NCI-H446 (cell line): ENCODE results near the gene AP2B1.
A peak's percentile ranks its signal among the peaks of the same experiment; 100 is the strongest.
"Not testable (repeated sequence)": the region's sequence is repeated elsewhere in the genome, so short reads cannot be mapped to it uniquely, and the experiment has no call there.

ENCODE experiments used
- DNase-seq, 2 experiments: peaks; one replicate each; lab custom pipeline; 2025; lab: John Stamatoyannopoulos, UW

AP2B1 gene

GRCh38 chr17:35748341-35748841, 161.3 kb downstream of the AP2B1 start:
- DNase-seq: peak in 1 of 2 experiments; percentile 26

- no peak for DNase-seq
These were observed 161.9 kb downstream of the AP2B1 start for GRCh38 chr17:35748979-35749378.

- DNase-seq: no peak
These were observed 162.7 kb downstream of the AP2B1 start for GRCh38 chr17:35749560-35750412.

GRCh38 chr17:35750526-35751395, 163.6 kb downstream of the AP2B1 start:
- no peak for DNase-seq

GRCh38 chr17:35751541-35751940, 164.4 kb downstream of the AP2B1 start:
- not testable (repeated sequence) for DNase-seq

- DNase-seq: no peak
These were observed 165.3 kb downstream of the AP2B1 start for GRCh38 chr17:35752471-35752870.

GRCh38 chr17:35752945-35753764, 166.0 kb downstream of the AP2B1 start, which contains the start of gene GAS2L2:
GAS2L2 (minus strand) TSS chr17:35753239; CDS start chr17:35752850, 389 bp downstream.
- DNase-seq: no peak

- no peak for DNase-seq
These were observed 170.1 kb downstream of the AP2B1 start for GRCh38 chr17:35757243-35757642.

- DNase-seq: no peak
These were observed 173.5 kb downstream of the AP2B1 start, which contains the start of gene C17orf50 for GRCh38 chr17:35760587-35760986. C17orf50 (plus strand) TSS chr17:35760887; CDS start chr17:35760942, 55 bp downstream.

- no peak for DNase-seq
These were observed 174.5 kb downstream of the AP2B1 start for GRCh38 chr17:35761601-35762000.

GRCh38 chr17:35763767-35764122, 176.6 kb downstream of the AP2B1 start:
- DNase-seq: no peak

GRCh38 chr17:35764123-35764991, 177.2 kb downstream of the AP2B1 start:
- DNase-seq: peak; percentile 35 to 86

- no peak for DNase-seq
These were observed 178.1 kb downstream of the AP2B1 start for GRCh38 chr17:35765086-35765710.

GRCh38 chr17:35765756-35766488, 178.8 kb downstream of the AP2B1 start:
- DNase-seq: no peak

- DNase-seq: no peak
These were observed 179.4 kb downstream of the AP2B1 start for GRCh38 chr17:35766489-35766877.

- peak; percentile 11 to 56 for DNase-seq
These were observed 179.9 kb downstream of the AP2B1 start for GRCh38 chr17:35766903-35767510.

- DNase-seq: no peak
These were observed 181.7 kb downstream of the AP2B1 start for GRCh38 chr17:35768797-35769196.

GRCh38 chr17:35769895-35770486, 182.9 kb downstream of the AP2B1 start:
- DNase-seq: no peak

GRCh38 chr17:35773129-35773528, 186.0 kb downstream of the AP2B1 start:
- no peak for DNase-seq
